ENCODE measurements around the gene IGSF3. TPM values are rescaled to one million over a fixed set of nuclear protein-coding genes. Genes with fewer than 3 reads are reported as not detected.

The IGSF3 gene
- total and polyA plus RNA-seq, 2 experiments from 2014 or later, result 29.0 to 130 TPM

- TF ChIP-seq CTCF (IDR thresholded peaks at IDR 0.05; ENCODE audit: low read depth, low read length), result no peak
- Histone ChIP-seq H3K9me3 (ENCODE audit: low read depth) (no peaks in the 10 kb centered on the region), H3K4me1 (ENCODE audit: low read depth) (no peaks in the 10 kb centered on the region), H3K4me3 (no peak overlapping the region), H3K27ac (no peak overlapping the region), H3K27me3 (no peaks in the 10 kb centered on the region), H3K36me3 (no peaks in the 10 kb centered on the region)
- no peak for DNase-seq (ENCODE audit: low read depth in 1 of 2, low spot score in 1 of 2)
Measured at GRCh38 chr1:116529681-116530080, 137.9 kb downstream of the IGSF3 start.

GRCh38 chr1:116529199-116529631 lies 138.3 kb downstream of the IGSF3 start:
- H3K4me1 ChIP-seq (ENCODE audit: low read depth), result no peaks in the 10 kb centered on the region
- H3K4me3 ChIP-seq, result no peak overlapping the region
- no peak for TF ChIP-seq CTCF (IDR thresholded peaks at IDR 0.05; ENCODE audit: low read depth, low read length)
- H3K27ac ChIP-seq, result no peak overlapping the region
- no peaks in the 10 kb centered on the region for H3K27me3 ChIP-seq
- peak in 1 of 2 donors; percentile 18 for DNase-seq (ENCODE audit: low read depth in 1 of 2, low spot score in 1 of 2)
- no peaks in the 10 kb centered on the region for H3K9me3 ChIP-seq (ENCODE audit: low read depth)
- no peaks in the 10 kb centered on the region for H3K36me3 ChIP-seq

DNA sequence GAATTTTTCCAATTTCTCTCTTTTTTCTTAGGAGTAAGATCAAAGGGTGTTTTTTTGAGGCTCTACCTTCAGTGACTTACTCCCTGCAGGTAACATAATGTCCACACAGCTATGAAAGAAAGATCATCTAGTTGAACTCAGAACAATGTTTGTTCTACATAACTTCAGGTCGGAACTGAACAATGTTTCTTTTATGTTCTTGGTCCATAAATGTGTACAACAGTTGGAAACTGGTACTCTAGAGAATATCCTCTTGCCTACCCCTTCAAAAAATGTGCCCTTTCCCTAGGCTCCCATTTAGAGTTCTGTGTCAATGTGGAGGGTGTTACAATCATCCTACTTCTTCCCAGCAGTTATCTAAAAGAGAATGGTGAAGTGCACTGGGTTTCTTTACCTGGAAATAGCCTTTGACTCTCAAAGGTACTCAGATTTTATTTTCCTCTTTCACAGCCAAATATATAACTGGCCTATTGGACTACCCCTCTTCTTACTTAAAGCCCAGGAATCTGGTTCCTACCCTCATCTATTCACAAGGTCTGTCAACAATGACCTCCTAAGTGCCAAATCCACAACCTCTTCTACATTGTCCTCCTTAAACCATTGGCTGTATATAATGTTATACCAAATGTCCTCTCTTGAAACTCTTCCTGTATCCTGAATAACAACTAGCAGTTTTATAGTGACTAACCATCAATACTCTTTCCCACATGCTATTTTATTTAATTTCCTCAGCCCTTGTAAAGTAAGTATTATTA lies 139.0 kb downstream of the IGSF3 start:
- no peak overlapping the region for H3K4me3 ChIP-seq
- H3K4me1 ChIP-seq (ENCODE audit: low read depth), result no peaks in the 10 kb centered on the region
- H3K9me3 ChIP-seq (ENCODE audit: low read depth), result no peaks in the 10 kb centered on the region
- H3K36me3 ChIP-seq, result no peaks in the 10 kb centered on the region
- no peak for DNase-seq (ENCODE audit: low read depth in 1 of 2, low spot score in 1 of 2)
- no peaks in the 10 kb centered on the region for H3K27me3 ChIP-seq
- no peak for TF ChIP-seq CTCF (IDR thresholded peaks at IDR 0.05; ENCODE audit: low read depth, low read length)
- no peak overlapping the region for H3K27ac ChIP-seq

GRCh38 chr1:116525440-116525839 lies 142.1 kb downstream of the IGSF3 start:
- no peaks in the 10 kb centered on the region for H3K27me3 ChIP-seq
- no peak for TF ChIP-seq CTCF (IDR thresholded peaks at IDR 0.05; ENCODE audit: low read depth, low read length)
- no peaks in the 10 kb centered on the region for H3K36me3 ChIP-seq
- H3K27ac ChIP-seq, result no peak overlapping the region
- no peak overlapping the region for H3K4me3 ChIP-seq
- DNase-seq (ENCODE audit: low read depth in 1 of 2, low spot score in 1 of 2), result no peak
- H3K9me3 ChIP-seq (ENCODE audit: low read depth), result no peaks in the 10 kb centered on the region
- peaks cover 7% of the 10 kb centered on the region for H3K4me1 ChIP-seq (ENCODE audit: low read depth)

Other genes with a start within 250 kb of the IGSF3 start
- gene CD58, start 96.7 kb downstream of the IGSF3 start, total RNA-seq, result 6.1 and 7.8 TPM in 2 replicates
- 17.5 and 20.0 TPM in 2 replicates for gene CD58, start 96.7 kb downstream of the IGSF3 start, polyA plus RNA-seq
- not detected in 2 replicates for gene CD2, start 86.7 kb upstream of the IGSF3 start, total RNA-seq
- gene CD2, start 86.7 kb upstream of the IGSF3 start, polyA plus RNA-seq, result not detected in 2 replicates
- 69.7 and 72.4 TPM in 2 replicates for gene PTGFRN, start 242.2 kb upstream of the IGSF3 start, total RNA-seq
- 47.5 and 60.1 TPM in 2 replicates for gene PTGFRN, start 242.2 kb upstream of the IGSF3 start, polyA plus RNA-seq

All from cardiac muscle cell (in vitro differentiated cells and primary cell).